Measurements from ENCODE around the gene PJA1. TPM values are rescaled to one million over a fixed set of nuclear protein-coding genes. Genes with fewer than 3 reads are reported as not detected.

The PJA1 gene
- total RNA-seq, 1 donor from 2014 or later = 55.5 TPM

DNA sequence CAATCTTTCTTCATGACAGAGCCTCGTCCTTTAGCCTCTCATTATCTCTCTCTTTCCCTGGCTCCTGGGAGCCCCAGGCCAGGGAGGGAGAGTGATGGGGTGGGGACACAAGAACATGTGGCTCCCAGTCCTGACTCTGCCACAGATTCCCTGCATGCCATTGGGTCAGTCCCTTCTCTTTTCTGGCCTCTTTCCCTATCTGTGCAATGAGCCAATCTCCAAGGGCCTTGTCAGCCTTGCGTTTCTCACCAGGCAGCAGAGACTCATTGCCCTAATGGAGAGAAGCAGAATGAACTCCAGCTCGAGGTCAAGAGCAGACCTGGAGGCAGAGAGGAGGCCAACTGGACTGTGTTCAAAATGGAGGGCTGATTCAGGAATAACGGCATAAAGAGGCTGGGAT is 38.4 kb upstream of the PJA1 start:
- TF ChIP-seq, protein P1, sequence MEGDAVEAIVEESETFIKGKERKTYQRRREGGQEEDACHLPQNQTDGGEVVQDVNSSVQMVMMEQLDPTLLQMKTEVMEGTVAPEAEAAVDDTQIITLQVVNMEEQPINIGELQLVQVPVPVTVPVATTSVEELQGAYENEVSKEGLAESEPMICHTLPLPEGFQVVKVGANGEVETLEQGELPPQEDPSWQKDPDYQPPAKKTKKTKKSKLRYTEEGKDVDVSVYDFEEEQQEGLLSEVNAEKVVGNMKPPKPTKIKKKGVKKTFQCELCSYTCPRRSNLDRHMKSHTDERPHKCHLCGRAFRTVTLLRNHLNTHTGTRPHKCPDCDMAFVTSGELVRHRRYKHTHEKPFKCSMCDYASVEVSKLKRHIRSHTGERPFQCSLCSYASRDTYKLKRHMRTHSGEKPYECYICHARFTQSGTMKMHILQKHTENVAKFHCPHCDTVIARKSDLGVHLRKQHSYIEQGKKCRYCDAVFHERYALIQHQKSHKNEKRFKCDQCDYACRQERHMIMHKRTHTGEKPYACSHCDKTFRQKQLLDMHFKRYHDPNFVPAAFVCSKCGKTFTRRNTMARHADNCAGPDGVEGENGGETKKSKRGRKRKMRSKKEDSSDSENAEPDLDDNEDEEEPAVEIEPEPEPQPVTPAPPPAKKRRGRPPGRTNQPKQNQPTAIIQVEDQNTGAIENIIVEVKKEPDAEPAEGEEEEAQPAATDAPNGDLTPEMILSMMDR (IDR thresholded peaks at IDR 0.05; ENCODE audit: insufficient read depth, low read length, severe bottlenecking) = no peak
- no peaks in the 10 kb centered on the region for H3K27me3 ChIP-seq (ENCODE audit: control insufficient read depth, insufficient read depth, low read length)
- no peaks in the 10 kb centered on the region for H3K36me3 ChIP-seq (ENCODE audit: control insufficient read depth, insufficient read depth, low read length)
- FAIRE-seq = peak; percentile 13
- DNase-seq (ENCODE audit: low read depth) = no peak
- H3K4me3 ChIP-seq (ENCODE audit: low read depth, low read length) = no peak overlapping the region

DNA sequence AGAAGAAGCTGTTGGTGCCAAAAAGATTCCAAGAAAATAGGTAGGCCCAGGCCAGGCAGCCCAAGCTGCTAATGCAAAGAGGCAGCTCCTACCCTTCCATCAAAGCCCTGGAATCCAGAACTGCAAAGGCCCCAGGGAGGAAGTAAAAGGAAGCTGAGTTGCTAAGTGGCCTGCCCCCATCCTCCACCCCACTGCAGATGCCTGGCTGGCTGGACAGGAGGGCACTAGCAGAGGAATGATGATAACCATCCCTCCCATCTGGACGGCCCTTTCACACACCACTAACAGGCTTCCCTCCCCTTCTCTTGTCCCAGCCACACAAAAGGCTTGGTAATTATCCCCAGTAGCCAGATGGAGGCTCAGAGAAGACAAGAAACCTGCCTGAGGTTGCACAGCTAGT is 32.4 kb upstream of the PJA1 start:
- DNase-seq (ENCODE audit: low read depth) = no peak
- Histone ChIP-seq H3K4me3 (ENCODE audit: low read depth, low read length) (no peak overlapping the region), H3K36me3 (ENCODE audit: control insufficient read depth, insufficient read depth, low read length) (no peaks in the 10 kb centered on the region), H3K27me3 (ENCODE audit: control insufficient read depth, insufficient read depth, low read length) (no peaks in the 10 kb centered on the region)
- TF ChIP-seq, protein P1 (IDR thresholded peaks at IDR 0.05; ENCODE audit: insufficient read depth, low read length, severe bottlenecking) = no peak
- no peak for FAIRE-seq

DNA sequence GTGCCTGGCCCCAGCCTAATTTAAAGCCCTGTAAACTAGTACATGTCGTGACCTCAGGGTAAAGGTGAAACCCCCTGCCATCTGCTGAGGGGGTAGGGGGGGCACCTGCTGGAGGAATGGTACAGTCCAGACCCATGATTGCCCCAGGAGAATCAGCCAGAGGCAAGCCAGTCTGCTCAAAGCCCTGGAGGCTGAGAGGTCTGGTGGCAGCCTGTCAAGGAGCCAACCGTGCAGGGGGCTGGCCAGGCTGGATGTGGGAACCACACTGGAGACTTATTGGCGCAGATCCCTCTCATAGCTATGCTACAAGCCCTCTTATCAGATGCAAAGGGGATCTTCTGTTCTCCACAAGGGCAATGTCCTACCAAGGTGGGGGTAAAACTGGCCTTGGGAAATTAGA is 31.4 kb upstream of the PJA1 start:
- Histone ChIP-seq H3K4me3 (ENCODE audit: low read depth, low read length) (no peak overlapping the region), H3K27me3 (ENCODE audit: control insufficient read depth, insufficient read depth, low read length) (no peaks in the 10 kb centered on the region), H3K36me3 (ENCODE audit: control insufficient read depth, insufficient read depth, low read length) (no peaks in the 10 kb centered on the region)
- FAIRE-seq (peak; percentile 28), DNase-seq (ENCODE audit: low read depth) (no peak)
- TF ChIP-seq, protein P1 (IDR thresholded peaks at IDR 0.05; ENCODE audit: insufficient read depth, low read length, severe bottlenecking) = no peak

DNA sequence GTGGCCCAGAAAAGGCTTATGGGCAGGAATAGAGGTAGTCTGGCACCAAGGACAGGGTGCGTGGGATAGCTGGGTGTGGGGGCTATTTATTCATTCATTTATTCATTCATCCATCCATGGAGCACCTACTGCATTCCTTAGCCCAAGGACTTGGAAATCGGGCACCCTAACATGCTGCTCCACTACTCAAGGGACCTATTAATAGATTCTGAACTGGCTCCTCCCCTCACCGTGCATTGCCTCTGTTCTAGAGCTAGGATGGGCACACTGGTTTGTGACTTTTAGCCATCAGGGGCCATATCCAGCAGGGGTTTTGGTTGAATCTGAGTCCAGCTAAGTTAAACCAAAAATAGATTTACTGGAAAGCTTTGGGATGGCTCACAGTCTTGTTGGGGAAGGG is 30.6 kb upstream of the PJA1 start:
- Histone ChIP-seq H3K4me3 (ENCODE audit: low read depth, low read length) (no peak overlapping the region), H3K36me3 (ENCODE audit: control insufficient read depth, insufficient read depth, low read length) (no peaks in the 10 kb centered on the region), H3K27me3 (ENCODE audit: control insufficient read depth, insufficient read depth, low read length) (no peaks in the 10 kb centered on the region)
- FAIRE-seq (no peak), DNase-seq (ENCODE audit: low read depth) (no peak)
- TF ChIP-seq, protein P1 (IDR thresholded peaks at IDR 0.05; ENCODE audit: insufficient read depth, low read length, severe bottlenecking) = no peak

DNA sequence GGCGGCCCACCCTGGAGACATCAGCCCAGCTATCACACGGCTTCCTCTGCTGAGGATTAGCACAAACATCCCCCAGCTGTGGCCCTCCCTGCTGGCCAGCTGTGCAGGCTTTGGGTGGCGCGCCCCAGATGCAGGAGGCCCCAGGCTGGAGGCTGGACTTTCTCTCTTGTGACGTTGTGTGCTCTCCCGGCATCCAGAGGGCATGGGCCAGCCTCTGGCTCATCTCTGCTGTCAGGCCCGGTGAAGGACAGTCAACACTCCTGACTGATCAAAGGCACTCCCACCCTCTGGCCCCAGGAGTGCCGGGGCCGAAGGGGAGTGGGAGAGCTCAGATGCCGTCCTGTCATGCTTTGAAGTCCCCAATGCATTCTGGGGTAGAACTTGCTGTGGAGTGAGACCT is 29.9 kb upstream of the PJA1 start:
- Histone ChIP-seq H3K36me3 (ENCODE audit: control insufficient read depth, insufficient read depth, low read length) (no peaks in the 10 kb centered on the region), H3K27me3 (ENCODE audit: control insufficient read depth, insufficient read depth, low read length) (no peaks in the 10 kb centered on the region), H3K4me3 (ENCODE audit: low read depth, low read length) (no peak overlapping the region)
- FAIRE-seq (no peak), DNase-seq (ENCODE audit: low read depth) (no peak)
- TF ChIP-seq, protein P1 (IDR thresholded peaks at IDR 0.05; ENCODE audit: insufficient read depth, low read length, severe bottlenecking) = no peak

DNA sequence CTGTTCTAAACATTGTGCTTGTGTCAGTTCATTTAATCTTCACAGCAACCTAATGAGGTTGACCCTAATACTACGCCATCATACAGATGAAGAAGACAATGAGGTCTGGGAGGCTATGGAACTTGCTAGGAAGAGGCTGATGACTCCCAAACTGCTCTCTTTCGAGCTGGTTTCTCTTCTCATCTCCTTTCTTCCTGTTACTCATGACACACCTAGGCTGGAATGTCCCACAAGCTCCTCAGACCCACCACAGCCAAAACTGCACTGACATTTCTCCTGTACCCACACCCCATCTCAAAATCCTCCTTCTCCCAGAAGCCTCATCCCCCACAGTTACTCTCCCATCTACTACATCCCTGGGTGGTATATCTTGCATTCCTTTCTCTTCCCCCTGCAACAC is 27.4 kb upstream of the PJA1 start:
- DNase-seq (ENCODE audit: low read depth) (peak; percentile 10), FAIRE-seq (peak; percentile 36)
- TF ChIP-seq, protein P1 (IDR thresholded peaks at IDR 0.05; ENCODE audit: insufficient read depth, low read length, severe bottlenecking) = no peak
- Histone ChIP-seq H3K27me3 (ENCODE audit: control insufficient read depth, insufficient read depth, low read length) (no peaks in the 10 kb centered on the region), H3K36me3 (ENCODE audit: control insufficient read depth, insufficient read depth, low read length) (no peaks in the 10 kb centered on the region), H3K4me3 (ENCODE audit: low read depth, low read length) (no peak overlapping the region)
